OCI-LY3 (cell line): ENCODE data around the gene TUBB.

ENCODE experiments used
- H2AFZ ChIP-seq: fragments of 200-600, 300-600 bp; shearing (Covaris generic); 2 replicates; pipeline ENCODE4 v1.6.0; 2014; ENCODE audit warnings: antibody characterized with exemption, low read depth, low read length
- H3K27ac ChIP-seq: fragments of 200-600, 300-600 bp; sonication (generic); 2 replicates; pipeline ENCODE4 v1.5.1; 2014; ENCODE audit warnings: mild to moderate bottlenecking, low read length, moderate library complexity, mixed read lengths
- H3K27me3 ChIP-seq: fragments of 200-600, 300-600 bp; sonication (generic); 2 replicates; pipeline ENCODE4 v1.6.1; 2014; ENCODE audit warnings: low read depth, low read length, mixed read lengths
- H3K36me3 ChIP-seq: fragments of 200-600, 300-600 bp; sonication (generic); replicated peaks from 2 replicates; pipeline ENCODE3; 2014; ENCODE audit warnings: low read depth, low read length, mixed read lengths
- H3K4me1 ChIP-seq: fragments of 300-600, 200-600 bp; sonication (generic); 2 replicates; pipeline ENCODE4 v1.6.1; 2014; ENCODE audit warnings: low read length, mixed read lengths
- H3K4me2 ChIP-seq: fragments of 200-600, 300-600 bp; sonication (generic); 2 replicates; pipeline ENCODE4 v1.6.1; 2014; ENCODE audit warnings: low read length, mixed read lengths
- H3K4me3 ChIP-seq: fragments of 300-600, 200-600 bp; sonication (generic); 2 replicates; pipeline ENCODE4 v1.5.1; 2014; ENCODE audit warnings: antibody characterized with exemption, mild to moderate bottlenecking, low read length, moderate library complexity
- H3K79me2 ChIP-seq: fragments of 300-600, 200-600 bp; shearing (Covaris generic); 2 replicates; pipeline ENCODE4 v1.6.1; 2014; ENCODE audit warnings: mild to moderate bottlenecking, low read length, mixed read lengths
- H3K9ac ChIP-seq: fragments of 300-600, 200-600 bp; shearing (Covaris generic); 2 replicates; pipeline ENCODE4 v1.6.0; 2014; ENCODE audit warnings: mild to moderate bottlenecking, low read length, moderate library complexity
- H3K9me3 ChIP-seq: fragments of 200-600, 300-600 bp; shearing (Covaris generic); 2 replicates; pipeline ENCODE4 v1.6.1; 2014; ENCODE audit warnings: low read length, mixed read lengths; ENCODE audit not compliant: insufficient read depth
- H4K20me1 ChIP-seq: fragments of 200-600, 300-600 bp; sonication (generic); 2 replicates; pipeline ENCODE4 v1.6.1; 2016; ENCODE audit warnings: low read length, mixed read lengths; ENCODE audit not compliant: insufficient read depth
- EZH2phosphoT487 ChIP-seq: fragments of 200-600 bp; shearing (Covaris generic); IDR thresholded peaks from 2 replicates; pipeline ENCODE4 v1.6.1; 2018; ENCODE audit warnings: antibody characterized with exemption, mixed run types, low read depth
- TF ChIP-seq, protein P1 (sequence below): fragments of 200-600, 300-600 bp; sonication (generic); IDR thresholded peaks from 2 replicates; pipeline ENCODE4 v1.5.1; 2014; ENCODE audit warnings: antibody characterized with exemption, low read length, low read depth

Gene TUBB

DNA sequence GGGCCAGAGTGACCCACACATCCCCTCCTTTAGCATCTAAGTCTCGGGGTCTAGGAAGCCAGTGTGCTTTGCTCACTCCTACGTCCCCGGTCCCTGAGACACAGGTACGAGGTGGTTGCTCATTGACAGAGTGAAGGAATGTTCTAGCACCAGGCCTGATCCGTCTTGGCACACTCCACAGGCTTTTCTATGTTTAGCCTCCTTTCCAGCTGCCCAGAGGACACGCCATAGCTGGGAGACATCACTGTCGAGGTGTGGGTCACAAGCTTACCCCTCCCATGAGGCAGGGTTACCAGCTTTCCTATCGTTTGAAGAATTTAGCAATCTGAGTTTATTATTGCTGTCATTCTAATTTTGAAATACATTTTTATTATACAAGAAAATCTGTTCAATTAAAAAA is 54.5 kb downstream of the TUBB start:
- H3K4me2 ChIP-seq, result no peak overlapping the region
- H3K27me3 ChIP-seq, result no peaks in the 10 kb centered on the region
- H3K4me1 ChIP-seq, result no peaks in the 10 kb centered on the region
- no peaks in the 10 kb centered on the region for H4K20me1 ChIP-seq
- no peaks in the 10 kb centered on the region for H3K79me2 ChIP-seq
- TF ChIP-seq, protein P1, sequence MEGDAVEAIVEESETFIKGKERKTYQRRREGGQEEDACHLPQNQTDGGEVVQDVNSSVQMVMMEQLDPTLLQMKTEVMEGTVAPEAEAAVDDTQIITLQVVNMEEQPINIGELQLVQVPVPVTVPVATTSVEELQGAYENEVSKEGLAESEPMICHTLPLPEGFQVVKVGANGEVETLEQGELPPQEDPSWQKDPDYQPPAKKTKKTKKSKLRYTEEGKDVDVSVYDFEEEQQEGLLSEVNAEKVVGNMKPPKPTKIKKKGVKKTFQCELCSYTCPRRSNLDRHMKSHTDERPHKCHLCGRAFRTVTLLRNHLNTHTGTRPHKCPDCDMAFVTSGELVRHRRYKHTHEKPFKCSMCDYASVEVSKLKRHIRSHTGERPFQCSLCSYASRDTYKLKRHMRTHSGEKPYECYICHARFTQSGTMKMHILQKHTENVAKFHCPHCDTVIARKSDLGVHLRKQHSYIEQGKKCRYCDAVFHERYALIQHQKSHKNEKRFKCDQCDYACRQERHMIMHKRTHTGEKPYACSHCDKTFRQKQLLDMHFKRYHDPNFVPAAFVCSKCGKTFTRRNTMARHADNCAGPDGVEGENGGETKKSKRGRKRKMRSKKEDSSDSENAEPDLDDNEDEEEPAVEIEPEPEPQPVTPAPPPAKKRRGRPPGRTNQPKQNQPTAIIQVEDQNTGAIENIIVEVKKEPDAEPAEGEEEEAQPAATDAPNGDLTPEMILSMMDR, result no peak
- no peak for TF ChIP-seq EZH2phosphoT487
- no peak overlapping the region for H3K4me3 ChIP-seq
- H3K27ac ChIP-seq, result no peak overlapping the region
- H3K9me3 ChIP-seq, result no peaks in the 10 kb centered on the region
- no peak overlapping the region for H3K9ac ChIP-seq
- H2AFZ ChIP-seq, result no peak overlapping the region
- no peaks in the 10 kb centered on the region for H3K36me3 ChIP-seq
